Gastrocnemius medialis (tissue), 4 donors: ENCODE results near the gene CDADC1. TPM values are rescaled to one million over a fixed set of nuclear protein-coding genes. Genes with fewer than 3 reads are reported as not detected.
"Not testable (repeated sequence)": the region's sequence is repeated elsewhere in the genome, so short reads cannot be mapped to it uniquely, and the experiment has no call there.

Experiments
- ATAC-seq, 2 donors: fragments of 150-250 bp; one replicate each; pipeline ENCODE4 v1.9.1; 2016
- DNase-seq, 2 donors: peaks; one replicate each; pipeline ENCODE4 v3.0.0-alpha.2; 2019
- H3K27ac ChIP-seq, 4 donors: fragments of 200-600 bp; sonication (generic); 1 replicate in 1 of 4; 2 replicates in 3 of 4; pipeline ENCODE4 v1.5.1; 2016 to 2018; ENCODE audit warnings: mild to moderate bottlenecking in 2 of 4, moderate library complexity in 1 of 4
- H3K27me3 ChIP-seq, 3 donors: fragments of 200-600 bp; sonication (generic) in 2 of 3; 1 replicate in 1 of 3; 2 replicates in 2 of 3; pipeline versions ENCODE4 v1.5.1 to v1.6.0; 2016 to 2019; ENCODE audit warnings: mild to moderate bottlenecking in 1 of 3, moderate library complexity in 1 of 3
- H3K36me3 ChIP-seq, 2 donors: fragments of 200-600 bp; sonication (generic) in 1 of 2; one replicate each; pipeline ENCODE4 v1.5.1; 2017 to 2018
- H3K4me1 ChIP-seq, 2 donors: fragments of 200-600 bp; sonication (generic) in 1 of 2; one replicate each; pipeline ENCODE4 v1.5.1; 2016 to 2017; ENCODE audit warnings: mild to moderate bottlenecking in 2 of 2
- H3K4me3 ChIP-seq, 4 donors: fragments of 200-600 bp; sonication (generic) in 3 of 4; 1 replicate in 1 of 4; 2 replicates in 3 of 4; pipeline ENCODE4 v1.5.1; 2016 to 2019; ENCODE audit warnings: mild to moderate bottlenecking in 2 of 4
- H3K9me3 ChIP-seq, 3 donors: fragments of 200-600 bp; sonication (generic) in 2 of 3; 1 replicate in 1 of 3; 2 replicates in 2 of 3; pipeline ENCODE4 v1.5.1; 2016 to 2019
- POLR2A ChIP-seq, 2 donors: fragments of 450-650 bp; IDR thresholded peaks; one replicate each; pipeline ENCODE4 v1.6.1; 2017; ENCODE audit warnings: antibody characterized with exemption in 2 of 2, mild to moderate bottlenecking in 2 of 2, moderate library complexity in 2 of 2
- in situ Hi-C, 4 donors: fragments of 200-750 bp; cut with MboI; loops; one replicate each; pipeline versions ENCODE4 v1.15.0 to v1.8.0; 2017; ENCODE audit warnings: low sequenced_read_pairs in 4 of 4
- intact Hi-C: fragments of 100-400 bp; cut with DNase I; formaldehyde crosslinking; loops from one replicate; pipeline ENCODE4 v1.15.1; 2023; ENCODE audit warnings: low total_unique reads
- total RNA-seq, 4 donors: library from RNA; depleted of rRNA; stranded (reverse); fragments of >200 nt; gene quantifications; one replicate each; pipeline versions ENCODE4 v1.1.0 to v1.2.3, GENCODE V29; 2016
- TF ChIP-seq, protein P1 (sequence below), 5 experiments: fragments of 450-650 bp in 3 of 5; fragments of 200-600 bp in 2 of 5; sonication (generic) in 2 of 5; IDR thresholded peaks in 4 of 5; conservative IDR thresholded peaks in 1 of 5; 1 replicate in 4 of 5; 2 replicates in 1 of 5; pipeline ENCODE4 v1.5.1; 2016 to 2019; ENCODE audit warnings: antibody characterized with exemption in 5 of 5, mild to moderate bottlenecking in 3 of 5, moderate library complexity in 3 of 5

CDADC1 gene
- total RNA-seq, 4 donors from 2014 or later = 1.00 to 8.6 (median 3.9) TPM

DNA sequence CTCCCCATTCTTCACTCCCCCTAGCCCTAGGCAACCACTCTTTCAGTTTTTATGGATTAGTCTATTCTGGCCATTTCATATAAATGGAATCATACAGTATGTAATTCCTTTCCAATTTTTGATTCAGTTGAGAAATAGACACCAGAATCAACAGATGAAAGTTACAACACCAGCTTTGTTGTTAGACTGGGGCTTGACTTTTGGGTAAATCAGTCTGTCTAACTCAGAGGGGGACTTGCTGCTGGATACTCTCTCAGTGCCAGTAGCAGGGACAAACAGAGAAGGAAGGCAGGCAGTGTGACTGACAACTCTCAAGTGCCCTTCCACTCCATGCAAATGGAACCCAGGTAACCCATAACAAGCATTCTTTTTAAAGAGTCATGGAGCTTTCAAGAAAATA, 40.7 kb downstream of the CDADC1 start:
- DNase-seq (no peak), ATAC-seq (no peak)
- in situ Hi-C loops (no loop called here), intact Hi-C loops (no loop called here)
- Histone ChIP-seq H3K4me1 (peaks cover 0 to 5% of the 10 kb centered on the region in 2 donors), H3K36me3 (peaks cover 0 to 14% of the 10 kb centered on the region in 2 donors), H3K9me3 (no peaks in the 10 kb centered on the region), H3K27ac (no peak overlapping the region), H3K27me3 (no peaks in the 10 kb centered on the region), H3K4me3 (no peak overlapping the region)
- TF ChIP-seq, protein P1, sequence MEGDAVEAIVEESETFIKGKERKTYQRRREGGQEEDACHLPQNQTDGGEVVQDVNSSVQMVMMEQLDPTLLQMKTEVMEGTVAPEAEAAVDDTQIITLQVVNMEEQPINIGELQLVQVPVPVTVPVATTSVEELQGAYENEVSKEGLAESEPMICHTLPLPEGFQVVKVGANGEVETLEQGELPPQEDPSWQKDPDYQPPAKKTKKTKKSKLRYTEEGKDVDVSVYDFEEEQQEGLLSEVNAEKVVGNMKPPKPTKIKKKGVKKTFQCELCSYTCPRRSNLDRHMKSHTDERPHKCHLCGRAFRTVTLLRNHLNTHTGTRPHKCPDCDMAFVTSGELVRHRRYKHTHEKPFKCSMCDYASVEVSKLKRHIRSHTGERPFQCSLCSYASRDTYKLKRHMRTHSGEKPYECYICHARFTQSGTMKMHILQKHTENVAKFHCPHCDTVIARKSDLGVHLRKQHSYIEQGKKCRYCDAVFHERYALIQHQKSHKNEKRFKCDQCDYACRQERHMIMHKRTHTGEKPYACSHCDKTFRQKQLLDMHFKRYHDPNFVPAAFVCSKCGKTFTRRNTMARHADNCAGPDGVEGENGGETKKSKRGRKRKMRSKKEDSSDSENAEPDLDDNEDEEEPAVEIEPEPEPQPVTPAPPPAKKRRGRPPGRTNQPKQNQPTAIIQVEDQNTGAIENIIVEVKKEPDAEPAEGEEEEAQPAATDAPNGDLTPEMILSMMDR (IDR thresholded peaks at IDR 0.05 in 4 of 5, conservative IDR thresholded peaks at IDR 0.05 in 1 of 5) = no peak
- no peak for TF ChIP-seq POLR2A (IDR thresholded peaks at IDR 0.05)

DNA sequence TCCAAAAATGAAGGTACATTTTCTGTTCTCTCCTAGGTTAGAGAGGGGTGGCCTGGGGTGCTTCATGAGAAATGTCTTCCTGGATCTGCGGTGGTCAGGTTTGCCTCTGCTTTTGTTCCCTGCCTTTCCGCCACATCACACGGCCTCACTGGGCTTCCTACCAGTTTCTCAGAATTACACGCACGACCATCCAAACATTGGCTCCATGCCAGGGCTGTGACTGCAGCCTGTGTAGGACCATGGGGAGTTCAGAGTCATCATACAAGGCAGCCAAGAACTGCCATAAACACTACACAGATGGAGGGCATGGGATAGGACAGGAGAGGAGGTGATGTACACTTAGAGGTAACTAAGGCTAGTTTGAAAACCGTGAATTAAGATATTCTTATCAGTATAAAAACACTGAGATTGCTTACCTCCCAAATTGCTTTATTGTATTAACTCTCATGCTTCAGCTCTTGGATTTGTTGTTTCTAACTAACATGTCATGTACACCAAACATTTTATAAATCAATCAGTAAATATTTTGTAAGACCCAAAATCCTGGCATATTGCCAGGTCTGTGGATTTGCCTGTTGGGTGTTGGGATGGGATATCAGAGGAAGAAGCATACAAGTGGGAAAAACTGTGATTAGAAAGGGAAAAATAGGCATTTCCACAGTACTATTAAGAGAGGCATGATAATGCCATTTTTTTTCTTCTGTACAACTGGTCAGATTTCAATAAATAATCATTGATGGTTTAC, 45.2 kb downstream of the CDADC1 start:
- TF ChIP-seq, protein P1 (IDR thresholded peaks at IDR 0.05 in 4 of 5, conservative IDR thresholded peaks at IDR 0.05 in 1 of 5) = no peak
- no peak for TF ChIP-seq POLR2A (IDR thresholded peaks at IDR 0.05)
- Histone ChIP-seq H3K4me3 (no peak overlapping the region), H3K27ac (no peak overlapping the region), H3K4me1 (peaks cover 0 to 5% of the 10 kb centered on the region in 2 donors), H3K9me3 (no peaks in the 10 kb centered on the region), H3K27me3 (no peaks in the 10 kb centered on the region), H3K36me3 (no peaks in the 10 kb centered on the region)
- DNase-seq = no peak
- in situ Hi-C loops (loop anchor here in 1 of 4 donors (10.0 kb wide), 1 partner anchor 322 kb away; no protein-coding TSS in a partner anchor), intact Hi-C loops (no loop called here)
- ATAC-seq = peak in 1 of 2 donors; percentile 26

DNA sequence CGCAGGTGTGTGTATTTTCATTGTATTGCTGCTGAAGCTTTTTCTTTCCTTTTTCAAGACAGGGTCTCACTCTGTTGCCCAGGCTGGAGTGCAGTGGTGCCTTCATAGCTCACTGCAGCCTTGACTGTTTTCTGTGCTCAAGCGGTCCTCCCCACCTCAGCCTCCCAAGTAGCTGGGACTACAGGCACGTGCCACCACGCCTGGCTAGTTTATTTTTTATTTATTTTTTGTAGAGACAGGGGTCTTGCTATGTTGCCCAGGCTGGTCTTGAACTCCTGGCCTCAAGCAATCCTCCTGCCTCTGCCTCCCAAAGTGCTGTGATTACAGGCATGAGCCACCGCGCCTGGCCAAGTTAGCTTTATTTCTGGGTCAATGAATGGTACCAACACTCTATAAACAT, 47.0 kb downstream of the CDADC1 start:
- H3K4me3 ChIP-seq, H3K9me3 ChIP-seq, H3K27me3 ChIP-seq, DNase-seq, H3K4me1 ChIP-seq, H3K27ac ChIP-seq, H3K36me3 ChIP-seq, ATAC-seq, intact Hi-C loops: not testable (repeated sequence)
- in situ Hi-C loops = loop anchor here in 1 of 4 donors (10.0 kb wide), 1 partner anchor 320 kb away; no protein-coding TSS in a partner anchor

DNA sequence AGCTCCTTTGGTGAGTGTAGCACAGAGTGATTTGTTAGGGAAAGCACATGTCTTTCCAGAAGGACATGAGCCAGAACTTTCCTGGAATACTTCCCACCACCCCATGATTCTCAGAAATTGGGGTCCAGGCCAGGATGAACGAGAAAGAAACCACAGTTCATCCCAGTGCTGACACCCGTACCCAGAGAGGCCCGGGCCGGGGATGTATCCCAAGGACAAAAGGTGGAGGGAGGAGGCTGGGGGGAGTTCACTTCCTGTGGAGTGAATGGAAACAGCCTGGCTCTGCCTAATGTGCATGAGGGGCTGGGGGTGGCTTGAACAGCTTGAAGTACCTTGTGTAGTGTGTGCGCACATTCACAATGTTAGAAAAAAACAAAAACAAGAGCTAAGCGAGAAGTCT, 47.5 kb downstream of the CDADC1 start:
- no peak for DNase-seq
- H3K4me1 ChIP-seq = peaks cover 0 to 5% of the 10 kb centered on the region in 2 donors
- intact Hi-C loops (no loop called here), in situ Hi-C loops (loop anchor here in 1 of 4 donors (10.0 kb wide), 1 partner anchor 320 kb away; no protein-coding TSS in a partner anchor)
- no peak overlapping the region for H3K27ac ChIP-seq
- no peaks in the 10 kb centered on the region for H3K27me3 ChIP-seq
- H3K36me3 ChIP-seq = no peaks in the 10 kb centered on the region
- H3K9me3 ChIP-seq = no peaks in the 10 kb centered on the region
- no peak for TF ChIP-seq POLR2A (IDR thresholded peaks at IDR 0.05)
- TF ChIP-seq, protein P1 (IDR thresholded peaks at IDR 0.05 in 4 of 5, conservative IDR thresholded peaks at IDR 0.05 in 1 of 5) = no peak
- no peak overlapping the region for H3K4me3 ChIP-seq
- ATAC-seq = no peak

DNA sequence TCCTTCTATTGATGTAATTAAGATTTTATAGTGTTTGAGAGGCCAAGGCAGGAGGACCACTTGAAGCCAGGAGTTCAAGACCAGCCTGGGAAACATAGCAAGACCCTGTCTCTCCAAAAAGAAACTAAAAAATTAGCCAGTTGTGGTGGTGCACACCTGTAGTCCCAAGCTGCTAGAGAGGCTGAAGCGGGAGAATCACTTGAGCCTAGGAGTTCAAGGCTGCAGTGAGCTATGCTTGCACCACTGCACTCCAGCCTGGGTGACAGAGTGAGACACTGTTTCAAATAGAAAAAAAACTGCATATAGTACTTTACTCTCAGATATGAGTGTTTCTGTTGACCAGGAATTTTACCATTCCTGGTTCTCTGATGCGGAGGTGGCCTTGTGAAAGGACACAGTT, 48.9 kb downstream of the CDADC1 start:
- intact Hi-C loops = no loop called here
- TF ChIP-seq, protein P1 (IDR thresholded peaks at IDR 0.05 in 4 of 5, conservative IDR thresholded peaks at IDR 0.05 in 1 of 5) = no peak
- TF ChIP-seq POLR2A (IDR thresholded peaks at IDR 0.05) = no peak
- no peak for DNase-seq
- peaks cover 0 to 5% of the 10 kb centered on the region in 2 donors for H3K4me1 ChIP-seq
- no peaks in the 10 kb centered on the region for H3K27me3 ChIP-seq
- H3K9me3 ChIP-seq = no peaks in the 10 kb centered on the region
- no peak overlapping the region for H3K27ac ChIP-seq
- no peak for ATAC-seq
- H3K4me3 ChIP-seq = no peak overlapping the region
- in situ Hi-C loops = loop anchor here in 1 of 4 donors (10.0 kb wide), 1 partner anchor 318 kb away; no protein-coding TSS in a partner anchor
- no peaks in the 10 kb centered on the region for H3K36me3 ChIP-seq
